Mesothelial cell of epicardium (in vitro differentiated cells): ENCODE measurements around the gene OXCT1. TPM values are rescaled to one million over a fixed set of nuclear protein-coding genes. Genes with fewer than 3 reads are reported as not detected.
A peak's percentile ranks its signal among the peaks of the same experiment; 100 is the strongest.
"Not testable (repeated sequence)": the region's sequence is repeated elsewhere in the genome, so short reads cannot be mapped to it uniquely, and the experiment has no call there.

ENCODE experiments used
- DNase-seq, 2 experiments: peaks; one replicate each; pipeline ENCODE4 v3.0.0; 2021; ENCODE audit warnings: low spot score in 2 of 2; ENCODE audit not compliant: unreplicated experiment in 2 of 2
- H3K27ac Mint-ChIP-seq: 2 replicates; pipeline ENCODE4 v1.8.0; 2021; ENCODE audit warnings: mixed read lengths
- H3K27me3 Mint-ChIP-seq: 2 replicates; pipeline ENCODE4 v1.8.0; 2021; ENCODE audit warnings: low read depth, mixed read lengths
- H3K36me3 Mint-ChIP-seq: 2 replicates; pipeline ENCODE4 v1.8.0; 2021; ENCODE audit warnings: mixed read lengths
- H3K4me1 Mint-ChIP-seq: 2 replicates; pipeline ENCODE4 v1.8.0; 2021; ENCODE audit warnings: mixed read lengths
- H3K4me3 Mint-ChIP-seq: 2 replicates; pipeline ENCODE4 v1.8.0; 2021; ENCODE audit warnings: mild to moderate bottlenecking, moderate library complexity, mixed read lengths
- H3K9me3 Mint-ChIP-seq: 2 replicates; pipeline ENCODE4 v1.8.0; 2021; ENCODE audit warnings: mixed read lengths
- CTCF ChIP-seq: fragments of 200-600 bp; sonication (generic); IDR thresholded peaks from one replicate; pipeline ENCODE4 v1.5.0; 2021; ENCODE audit warnings: antibody characterized with exemption; ENCODE audit not compliant: unreplicated experiment
- total RNA-seq: library from RNA; stranded (reverse); gene quantifications from 3 replicates; pipeline ENCODE4 v1.2.1, GENCODE V29; 2021

The OXCT1 gene
- total RNA-seq, 1 donor from 2014 or later: 21.2 TPM

- peaks cover 2% of the 10 kb centered on the region for H3K36me3 Mint-ChIP-seq
- peak in 1 of 2 experiments; percentile 51 for DNase-seq
Measured at GRCh38 chr5:41856644-41857491, 13.4 kb downstream of the OXCT1 start.

GRCh38 chr5:41852293-41852692, 17.9 kb downstream of the OXCT1 start:
- H3K4me1 Mint-ChIP-seq: no peaks in the 10 kb centered on the region
- no peak overlapping the region for H3K27ac Mint-ChIP-seq

More at GRCh38 chr5:41856644-41857491, 13.4 kb downstream of the OXCT1 start:
- TF ChIP-seq CTCF: peak; percentile 77
- Mint-ChIP-seq H3K4me3 (no peak overlapping the region), H3K27ac (no peak overlapping the region), H3K4me1 (no peaks in the 10 kb centered on the region), H3K27me3 (no peaks in the 10 kb centered on the region), H3K9me3 (no peaks in the 10 kb centered on the region)

GRCh38 chr5:41851116-41851515, 19.1 kb downstream of the OXCT1 start:
- Mint-ChIP-seq H3K27ac (no peak overlapping the region), H3K36me3 (peaks cover 33% of the 10 kb centered on the region), H3K4me1 (no peaks in the 10 kb centered on the region), H3K4me3 (no peak overlapping the region), H3K27me3 (no peaks in the 10 kb centered on the region), H3K9me3 (peaks cover 7% of the 10 kb centered on the region)
- no peak for DNase-seq
- TF ChIP-seq CTCF: no peak

More at GRCh38 chr5:41852293-41852692, 17.9 kb downstream of the OXCT1 start:
- no peak for DNase-seq
- Mint-ChIP-seq H3K4me3 (no peak overlapping the region), H3K36me3 (peaks cover 30% of the 10 kb centered on the region), H3K27me3 (no peaks in the 10 kb centered on the region), H3K9me3 (peaks cover 7% of the 10 kb centered on the region)
- TF ChIP-seq CTCF: no peak

GRCh38 chr5:41848983-41849382, 21.2 kb downstream of the OXCT1 start:
- Mint-ChIP-seq H3K27me3 (no peaks in the 10 kb centered on the region), H3K27ac (no peak overlapping the region), H3K36me3 (peaks cover 33% of the 10 kb centered on the region), H3K4me3 (no peak overlapping the region), H3K4me1 (no peaks in the 10 kb centered on the region), H3K9me3 (peaks cover 7% of the 10 kb centered on the region)
- DNase-seq: no peak
- no peak for TF ChIP-seq CTCF

GRCh38 chr5:41845751-41846150, 24.5 kb downstream of the OXCT1 start:
- not testable (repeated sequence) for H3K9me3 Mint-ChIP-seq, H3K27ac Mint-ChIP-seq, H3K4me1 Mint-ChIP-seq, H3K4me3 Mint-ChIP-seq, DNase-seq, H3K27me3 Mint-ChIP-seq
- peaks cover 24% of the 10 kb centered on the region for H3K36me3 Mint-ChIP-seq

GRCh38 chr5:41844502-41844901, 25.7 kb downstream of the OXCT1 start:
- TF ChIP-seq CTCF: no peak
- peaks cover 15% of the 10 kb centered on the region for H3K36me3 Mint-ChIP-seq

More at GRCh38 chr5:41844502-41844901, 25.7 kb downstream of the OXCT1 start:
- no peak for DNase-seq
- no peak overlapping the region for H3K27ac Mint-ChIP-seq
- peaks cover 7% of the 10 kb centered on the region for H3K9me3 Mint-ChIP-seq
- no peak overlapping the region for H3K4me3 Mint-ChIP-seq
- no peaks in the 10 kb centered on the region for H3K27me3 Mint-ChIP-seq
- no peaks in the 10 kb centered on the region for H3K4me1 Mint-ChIP-seq
